Middle frontal gyrus (tissue), 1 donor: Measurements from ENCODE around the gene TPRG1.

ENCODE experiments used
- DNase-seq: peaks from one replicate; pipeline ENCODE4 v3.0.0-alpha.2; 2015; ENCODE audit warnings: low spot score; ENCODE audit errors: extremely low spot score

The TPRG1 gene

GRCh38 chr3:189171707-189172106, at the start of gene TPRG1:
Gene TPRG1, plus strand, starts transcription at chr3:189171971. Its CDS starts 35,414 bp downstream, at chr3:189207385.
- no peak for DNase-seq

- DNase-seq = no peak
Observed at GRCh38 chr3:189122110-189122509, 49.7 kb upstream of the TPRG1 start.

- DNase-seq = no peak
Observed at GRCh38 chr3:189122526-189123205, 49.1 kb upstream of the TPRG1 start.

GRCh38 chr3:189123595-189124387, 48.0 kb upstream of the TPRG1 start:
- no peak for DNase-seq

- no peak for DNase-seq
Observed at GRCh38 chr3:189132231-189132671, 39.5 kb upstream of the TPRG1 start.

- no peak for DNase-seq
Observed at GRCh38 chr3:189132839-189133238, 38.9 kb upstream of the TPRG1 start.

- DNase-seq = no peak
Observed at GRCh38 chr3:189133768-189134167, 38.0 kb upstream of the TPRG1 start.

GRCh38 chr3:189137416-189137815, 34.4 kb upstream of the TPRG1 start:
- no peak for DNase-seq

GRCh38 chr3:189138901-189139610, 32.7 kb upstream of the TPRG1 start:
- DNase-seq = no peak

- DNase-seq = peak; percentile 50
Observed at GRCh38 chr3:189139611-189139940, 32.2 kb upstream of the TPRG1 start.

GRCh38 chr3:189142527-189142926, 29.2 kb upstream of the TPRG1 start:
- DNase-seq = no peak

GRCh38 chr3:189143321-189143720, 28.4 kb upstream of the TPRG1 start:
- DNase-seq = no peak

GRCh38 chr3:189143771-189144170, 28.0 kb upstream of the TPRG1 start:
- no peak for DNase-seq

GRCh38 chr3:189144645-189145044, 27.1 kb upstream of the TPRG1 start:
- DNase-seq = no peak

- DNase-seq = no peak
Observed at GRCh38 chr3:189146848-189147247, 24.9 kb upstream of the TPRG1 start.

GRCh38 chr3:189148081-189148507, 23.7 kb upstream of the TPRG1 start:
- peak; percentile 43 for DNase-seq

GRCh38 chr3:189149203-189149602, 22.6 kb upstream of the TPRG1 start:
- no peak for DNase-seq

- no peak for DNase-seq
Observed at GRCh38 chr3:189157232-189158007, 14.4 kb upstream of the TPRG1 start.

GRCh38 chr3:189158034-189158433, 13.7 kb upstream of the TPRG1 start:
- no peak for DNase-seq

GRCh38 chr3:189160519-189161309, 11.1 kb upstream of the TPRG1 start:
- no peak for DNase-seq
